A673 (cell line): ENCODE data around the gene C14orf132. TPM values are rescaled to one million over a fixed set of nuclear protein-coding genes. Genes with fewer than 3 reads are reported as not detected.

Experiments
- BruUV-seq: library from RNA; stranded (reverse); fragments of 400-500 nt; replicated peaks from 2 replicates; lab custom pipeline; 2021; lab: Mats Ljungman, UMichigan
- CTCF ChIA-PET: fragments of 300-600 bp; sonication (Branson Sonifier 250); formaldehyde crosslinking; loops from one replicate; lab custom pipeline; 2022; ENCODE audit warnings: antibody characterized with exemption; lab: Charles Lee
- POLR2A ChIA-PET: fragments of 300-600 bp; sonication (Branson Sonifier 250); formaldehyde crosslinking; loops from one replicate; lab custom pipeline; 2022; ENCODE audit warnings: antibody characterized with exemption; ENCODE audit not compliant: low non-redundant PET; lab: Charles Lee
- DNase-seq: peaks from one replicate; pipeline ENCODE4 v3.0.0-alpha.2; 2015; ENCODE audit warnings: low spot score
- H3K27ac ChIP-seq: fragments of 200-600 bp; sonication (generic); 2 replicates; pipeline ENCODE4 v1.5.1; 2016; ENCODE audit warnings: mixed run types, low read depth, mild to moderate bottlenecking, mixed read lengths, antibody characterized with exemption, low read length; ENCODE audit not compliant: poor library complexity, severe bottlenecking
- H3K27me3 ChIP-seq: fragments of 200-600 bp; sonication (generic); replicated peaks from 2 replicates; pipeline ENCODE4 v1.6.1; 2017; ENCODE audit warnings: mixed run types, low read depth, mild to moderate bottlenecking, mixed read lengths, antibody characterized with exemption, low read length; ENCODE audit not compliant: insufficient read depth, poor library complexity
- H3K36me3 ChIP-seq: fragments of 200-600 bp; sonication (generic); 2 replicates; pipeline ENCODE4 v1.6.1; 2016; ENCODE audit warnings: mixed run types, mild to moderate bottlenecking, mixed read lengths, antibody characterized with exemption, low read length; ENCODE audit not compliant: insufficient read depth, poor library complexity, severe bottlenecking
- H3K4me1 ChIP-seq: fragments of 200-600 bp; sonication (generic); 2 replicates; pipeline ENCODE4 v1.6.1; 2017; ENCODE audit warnings: mixed run types, mild to moderate bottlenecking, mixed read lengths, antibody characterized with exemption, low read length; ENCODE audit not compliant: insufficient read depth, poor library complexity, severe bottlenecking
- H3K4me3 ChIP-seq: fragments of 200-600 bp; sonication (generic); 2 replicates; pipeline ENCODE4 v1.5.1; 2016; ENCODE audit warnings: low read depth, mixed run types, mild to moderate bottlenecking, mixed read lengths, low read length; ENCODE audit not compliant: poor library complexity, severe bottlenecking
- H3K9me3 ChIP-seq: fragments of 200-600 bp; sonication (generic); 2 replicates; pipeline ENCODE4 v1.6.1; 2016; ENCODE audit warnings: mixed run types, low read depth, mild to moderate bottlenecking, mixed read lengths, antibody characterized with exemption, low read length; ENCODE audit not compliant: poor library complexity, severe bottlenecking
- CTCF ChIP-seq: fragments of 300-800, 200-600 bp; sonication (generic); conservative IDR thresholded peaks from 2 replicates; pipeline ENCODE4 v1.5.1; 2017; ENCODE audit warnings: low read depth, mild to moderate bottlenecking, antibody characterized with exemption, low read length, moderate library complexity, mixed read lengths
- EZH2 ChIP-seq: fragments of 200-600 bp; sonication (generic); IDR thresholded peaks from 2 replicates; pipeline ENCODE4 v1.6.1; 2017; ENCODE audit warnings: borderline replicate concordance, low read depth, mild to moderate bottlenecking, mixed read lengths, antibody characterized with exemption, low read length; ENCODE audit not compliant: poor library complexity, severe bottlenecking
- intact Hi-C: fragments of 100-400 bp; cut with micrococcal nuclease; formaldehyde crosslinking; loops from one replicate; pipeline ENCODE4 v1.10.0; 2022; ENCODE audit not compliant: unreplicated experiment
- total RNA-seq: library from RNA; stranded (reverse); gene quantifications from 2 replicates; pipeline ENCODE4 v1.2.3, GENCODE V29; 2021

C14orf132 gene
- total RNA-seq, 1 experiment from 2014 or later = 8.3 TPM

DNA sequence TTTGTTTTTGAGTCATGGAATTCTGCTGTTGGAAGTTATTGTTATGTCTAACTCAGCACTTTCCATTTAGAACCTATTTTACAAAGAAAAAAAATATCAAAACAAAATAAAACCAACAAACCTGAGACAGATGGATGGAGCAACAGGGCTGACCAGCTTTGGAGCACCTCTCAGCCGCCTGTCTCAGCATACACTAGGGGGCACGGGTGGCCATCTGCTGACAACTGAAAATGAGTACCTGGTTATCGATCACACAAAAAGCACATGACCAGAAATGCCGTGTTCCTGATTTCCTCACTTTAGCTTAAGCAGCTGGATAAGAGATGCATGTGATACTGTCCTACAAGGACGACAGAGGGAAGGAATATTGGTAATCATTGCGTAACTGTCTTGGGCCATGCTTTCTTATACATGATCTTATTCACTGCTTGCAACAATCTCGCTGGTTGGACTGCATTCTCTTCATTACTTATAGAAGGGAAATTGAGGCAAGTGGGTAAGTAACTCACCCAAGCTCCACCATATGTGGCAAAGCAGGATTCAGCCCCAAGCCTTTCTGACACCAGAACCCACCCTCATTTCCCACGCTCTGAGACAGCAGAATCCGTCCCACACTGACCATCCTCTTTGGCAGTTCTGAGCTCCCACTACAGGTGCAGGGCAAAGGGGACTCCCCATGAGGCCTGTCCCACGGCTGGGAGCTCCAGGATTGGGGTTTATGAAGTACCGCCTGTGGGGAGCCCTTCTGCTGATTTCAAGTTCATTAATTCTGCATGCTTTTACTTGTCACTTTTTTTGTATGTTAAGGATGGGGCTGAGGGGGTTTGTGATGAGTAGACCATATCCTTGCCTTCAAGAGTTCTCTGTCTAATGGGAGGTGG lies 43.5 kb downstream of the C14orf132 start:
- no TSS peak for BruUV-seq
- intact Hi-C loops = no loop called here
- CTCF ChIA-PET = no interaction called here
- H3K36me3 ChIP-seq = no peaks in the 10 kb centered on the region
- no peaks in the 10 kb centered on the region for H3K27me3 ChIP-seq
- POLR2A ChIA-PET = no interaction called here
- H3K4me1 ChIP-seq = no peaks in the 10 kb centered on the region
- H3K27ac ChIP-seq = no peak overlapping the region
- TF ChIP-seq CTCF = no peak
- TF ChIP-seq EZH2 = no peak
- H3K9me3 ChIP-seq = no peaks in the 10 kb centered on the region
- no peak overlapping the region for H3K4me3 ChIP-seq
- DNase-seq = no peak

DNA sequence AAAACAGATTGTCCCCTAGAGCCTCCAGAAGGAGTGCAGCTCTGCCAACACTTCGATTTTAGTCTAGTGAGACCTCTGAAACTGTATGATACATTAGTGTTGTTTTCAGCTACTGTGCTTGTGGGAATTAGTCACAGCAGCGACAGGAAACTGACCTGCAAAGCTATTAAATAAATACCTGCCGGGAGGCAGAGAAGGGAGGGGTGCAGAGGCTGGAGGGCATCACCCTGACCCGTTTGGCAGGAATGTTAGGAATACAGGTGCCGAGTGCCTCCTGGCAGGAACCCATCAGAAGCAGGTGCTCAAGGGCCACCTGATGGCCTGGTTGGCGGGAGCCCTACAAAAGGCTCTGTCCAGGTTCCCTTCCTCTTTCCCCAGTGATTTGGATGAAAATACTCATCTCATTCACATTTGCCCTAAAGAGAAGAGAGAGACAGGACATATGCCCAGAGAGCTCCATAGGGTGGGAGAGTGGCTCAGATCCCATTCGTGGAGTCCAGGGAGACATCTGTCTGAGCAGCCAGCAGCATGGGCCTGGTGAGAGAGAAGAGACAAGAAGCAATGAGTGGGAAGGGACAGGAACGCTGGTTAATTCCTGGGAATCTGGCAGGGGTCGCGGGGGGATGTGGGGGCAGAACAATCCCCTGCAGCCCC lies 44.6 kb downstream of the C14orf132 start:
- H3K4me1 ChIP-seq = no peaks in the 10 kb centered on the region
- ChIA-PET POLR2A (no interaction called here), CTCF (no interaction called here)
- no TSS peak for BruUV-seq
- no peak for DNase-seq
- H3K36me3 ChIP-seq = no peaks in the 10 kb centered on the region
- no peak overlapping the region for H3K27ac ChIP-seq
- no peaks in the 10 kb centered on the region for H3K27me3 ChIP-seq
- intact Hi-C loops = no loop called here
- H3K9me3 ChIP-seq = no peaks in the 10 kb centered on the region
- TF ChIP-seq EZH2 (no peak), CTCF (no peak)
- no peak overlapping the region for H3K4me3 ChIP-seq

GRCh38 chr14:96084796-96085195 lies 45.6 kb downstream of the C14orf132 start:
- ChIA-PET CTCF (no interaction called here), POLR2A (no interaction called here)
- Histone ChIP-seq H3K4me3 (no peak overlapping the region), H3K27me3 (no peaks in the 10 kb centered on the region), H3K36me3 (no peaks in the 10 kb centered on the region), H3K27ac (no peak overlapping the region), H3K9me3 (no peaks in the 10 kb centered on the region), H3K4me1 (no peaks in the 10 kb centered on the region)
- no TSS peak for BruUV-seq
- intact Hi-C loops = no loop called here
- DNase-seq = no peak
- TF ChIP-seq EZH2 (no peak), CTCF (no peak)
